Endothelial cell of umbilical vein (primary cell): ENCODE measurements around the gene ADAP1.

ENCODE experiments used
- CTCF ChIP-seq, 2 donors: IDR thresholded peaks; 1 replicate in 1 of 2; 2 replicates in 1 of 2; pipeline ENCODE4 v1.5.1; 2011; ENCODE audit warnings: low read length in 2 of 2, mild to moderate bottlenecking in 2 of 2, moderate library complexity in 2 of 2, control low read depth in 1 of 2, inconsistent platforms in 1 of 2, low read depth in 1 of 2; ENCODE audit not compliant: insufficient read depth in 1 of 2; ENCODE audit errors: extremely low read depth in 1 of 2
- MYC ChIP-seq: IDR thresholded peaks from one replicate; pipeline ENCODE4 v1.6.1; 2011; ENCODE audit warnings: mild to moderate bottlenecking, low read depth, low read length
- POLR2A ChIP-seq: IDR thresholded peaks from 2 replicates; pipeline ENCODE4 v1.6.1; 2012; ENCODE audit warnings: low read depth, mild to moderate bottlenecking, control low read depth, low read length
- TF ChIP-seq, protein P1 (sequence below): IDR thresholded peaks from 2 replicates; pipeline ENCODE4 v1.6.1; 2011; ENCODE audit not compliant: insufficient read depth, insufficient read length

- TF ChIP-seq POLR2A: no peak
- no peak for TF ChIP-seq CTCF (IDR thresholded peaks at IDR 0.05; ENCODE audit: extremely low read depth in 1 of 2, insufficient read depth in 1 of 2, low read depth in 1 of 2, low read length in 2 of 2)
- TF ChIP-seq MYC: no peak
- TF ChIP-seq, protein P1, sequence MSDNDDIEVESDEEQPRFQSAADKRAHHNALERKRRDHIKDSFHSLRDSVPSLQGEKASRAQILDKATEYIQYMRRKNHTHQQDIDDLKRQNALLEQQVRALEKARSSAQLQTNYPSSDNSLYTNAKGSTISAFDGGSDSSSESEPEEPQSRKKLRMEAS: no peak
Observed at GRCh38 chr7:899806-900205, 54.7 kb downstream of the ADAP1 start.
